Testis (tissue), 2 donors: Measurements from ENCODE around the gene CPLX3.

Experiments used
- CTCF ChIP-seq, 3 experiments: fragments of 450-650 bp in 2 of 3; fragments of 200-600 bp in 1 of 3; sonication (generic) in 1 of 3; IDR thresholded peaks; one replicate each; pipeline ENCODE4 v1.5.1; 2016 to 2019; ENCODE audit warnings: antibody characterized with exemption in 3 of 3, mild to moderate bottlenecking in 2 of 3, moderate library complexity in 1 of 3
- POLR2A ChIP-seq: fragments of 450-650 bp; IDR thresholded peaks from one replicate; pipeline ENCODE4 v1.6.1; 2017; ENCODE audit warnings: antibody characterized with exemption, mild to moderate bottlenecking, moderate library complexity

GRCh38 chr15:74837482-74838136, 11.2 kb downstream of the CPLX3 start:
- no peak for TF ChIP-seq CTCF (IDR thresholded peaks at IDR 0.05)
- no peak for TF ChIP-seq POLR2A
